Posterior cingulate gyrus (tissue), 11 donors: ENCODE data around the gene MCTP1.

Source experiments
- DNase-seq, 10 donors: peaks; one replicate each; pipeline versions ENCODE4 v3.0.0 to v3.0.0-alpha.2; 2020 to 2021; ENCODE audit warnings: mixed read lengths in 3 of 10
- intact Hi-C: fragments of 100-400 bp; cut with DNase I; formaldehyde crosslinking; loops from one replicate; pipeline ENCODE4 v1.15.1; 2023

Gene MCTP1

GRCh38 chr5:95132096-95132495 lies 152.8 kb downstream of the MCTP1 start:
- DNase-seq: no peak
- intact Hi-C loops: no loop called here

- intact Hi-C loops: no loop called here
- no peak for DNase-seq
Measured at GRCh38 chr5:95130941-95131340, 154.0 kb downstream of the MCTP1 start.

DNA sequence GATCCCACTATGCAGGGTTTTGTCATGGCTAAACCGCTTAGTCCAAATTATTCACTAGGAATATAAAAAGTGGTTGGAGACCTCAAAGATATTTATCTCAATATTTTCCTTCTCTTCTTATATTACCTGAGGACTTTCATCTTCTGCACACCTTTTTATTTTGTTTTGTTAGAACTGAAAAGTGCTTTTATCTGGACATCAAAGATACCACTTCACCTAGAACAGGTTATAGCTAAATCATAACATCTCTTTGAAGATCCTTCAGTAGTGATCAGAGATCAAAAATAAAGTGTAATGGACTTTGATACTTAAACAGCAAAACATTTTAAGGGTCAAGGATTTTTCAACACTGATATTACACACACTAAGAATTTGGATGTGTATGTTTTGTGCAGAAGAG lies 160.2 kb downstream of the MCTP1 start:
- intact Hi-C loops: no loop called here
- DNase-seq: no peak

DNA sequence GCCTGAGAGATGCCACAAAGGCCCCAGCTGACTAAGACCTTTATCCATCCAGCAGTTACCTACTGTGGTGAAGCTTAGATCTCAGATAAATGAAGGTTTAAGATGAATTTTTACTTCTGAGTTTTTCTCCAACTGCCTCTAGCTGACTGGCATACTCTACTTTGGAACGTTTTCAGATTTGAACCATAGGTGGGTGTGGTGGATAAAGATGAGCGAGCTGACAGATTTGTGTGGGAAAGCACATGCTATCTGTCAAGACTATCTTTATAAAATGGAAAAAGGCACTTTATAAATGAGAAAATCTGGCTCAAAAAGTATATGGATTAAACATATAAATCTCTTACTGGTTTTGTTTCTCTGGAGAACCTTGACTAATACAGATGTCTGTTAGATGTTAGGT lies 160.8 kb downstream of the MCTP1 start:
- intact Hi-C loops: no loop called here
- DNase-seq: no peak

DNA sequence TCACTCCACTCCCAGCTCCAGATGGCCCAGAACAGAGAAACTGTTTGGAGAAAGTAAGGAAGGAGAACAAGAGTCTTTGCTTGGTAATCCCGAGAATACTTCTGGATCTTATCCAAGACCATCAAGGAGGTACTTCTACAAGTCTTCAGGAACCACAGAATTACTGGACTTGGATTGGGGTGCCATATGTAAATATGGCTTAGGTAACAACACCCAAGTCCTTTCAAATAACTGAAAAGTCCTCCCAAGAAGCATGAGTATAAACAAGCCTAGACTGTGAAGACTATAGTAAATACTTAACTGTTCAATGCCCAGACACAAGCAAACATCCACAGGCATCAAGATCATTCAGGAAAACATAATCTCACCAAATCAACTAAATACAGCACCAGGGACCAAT lies 170.0 kb downstream of the MCTP1 start:
- intact Hi-C loops: no loop called here
- no peak for DNase-seq

DNA sequence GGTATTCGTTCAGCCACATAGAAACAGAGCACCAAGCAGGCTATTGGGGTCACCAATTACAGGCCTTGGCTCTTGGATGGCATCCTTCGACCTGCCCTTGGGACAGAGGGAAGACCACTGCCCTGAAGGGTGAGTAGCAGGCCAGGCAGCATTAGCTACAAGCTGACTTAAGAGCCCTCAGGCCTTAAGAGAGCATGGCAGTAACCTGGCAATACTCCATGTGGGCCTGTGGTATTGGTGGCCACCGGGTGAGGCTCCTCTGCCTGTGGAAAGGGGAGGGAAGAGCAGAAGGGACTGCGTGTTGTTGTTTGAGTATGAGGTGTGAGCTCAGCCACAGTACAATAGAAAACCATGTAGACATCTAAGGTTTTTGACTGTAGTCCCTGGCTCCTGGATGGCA lies 170.6 kb downstream of the MCTP1 start:
- intact Hi-C loops: no loop called here
- DNase-seq: no peak

DNA sequence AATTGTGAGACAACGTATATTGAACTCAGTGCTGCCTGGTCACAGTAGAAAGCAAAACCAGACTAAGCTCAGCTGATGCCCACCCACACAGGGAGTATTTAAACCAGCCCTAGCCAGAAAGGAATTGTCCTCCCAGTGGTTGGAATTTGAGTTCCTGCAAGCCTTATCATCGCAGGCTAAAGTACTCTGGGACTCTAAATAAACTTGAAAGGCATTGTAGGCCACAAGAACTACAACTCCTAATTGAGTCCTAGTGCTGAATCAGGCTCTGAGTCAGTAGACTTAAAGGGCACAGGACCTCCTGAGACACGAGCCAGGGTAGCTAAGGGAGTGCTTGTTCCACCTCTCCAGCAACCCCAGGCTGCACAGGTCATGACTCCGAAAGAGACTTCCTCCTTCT lies 171.4 kb downstream of the MCTP1 start:
- intact Hi-C loops: no loop called here
- DNase-seq: no peak

DNA sequence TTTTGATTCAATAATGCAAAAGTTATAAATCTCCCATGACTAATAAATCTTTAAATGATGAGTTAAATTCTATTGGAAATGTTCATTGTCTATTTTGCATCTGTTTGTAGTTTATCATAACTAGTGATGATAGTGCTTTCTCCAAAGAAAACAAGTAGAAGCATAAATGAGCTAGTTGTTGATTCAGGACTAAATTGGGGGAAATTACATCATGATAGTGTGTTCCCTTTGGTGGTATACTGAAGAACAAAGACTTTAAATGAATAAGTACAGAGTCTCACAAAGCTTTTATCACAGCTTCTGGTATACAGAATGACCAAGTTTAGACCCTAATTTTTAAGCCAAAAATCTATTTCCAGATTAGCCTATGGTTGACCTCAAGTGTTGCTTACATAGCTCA lies 173.8 kb downstream of the MCTP1 start:
- intact Hi-C loops: no loop called here
- no peak for DNase-seq

DNA sequence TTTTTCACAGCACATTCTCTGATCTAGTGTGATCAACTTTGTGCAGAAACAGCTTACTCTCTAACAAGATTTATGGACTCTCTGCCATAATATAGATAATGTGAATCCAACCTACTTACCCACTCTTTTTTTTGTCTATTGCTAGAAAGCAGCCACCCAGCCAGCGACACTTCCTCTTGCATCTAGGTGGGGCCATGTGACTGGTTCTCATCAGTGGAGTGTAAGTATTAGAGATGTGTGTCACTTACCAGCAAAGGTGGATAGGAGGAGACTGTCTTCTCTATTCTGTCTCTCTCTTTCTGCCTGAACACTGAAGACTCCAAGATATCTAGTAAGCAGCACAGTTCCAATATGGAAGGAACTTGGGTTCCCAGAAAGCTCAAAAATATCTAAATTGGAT lies 174.8 kb downstream of the MCTP1 start:
- DNase-seq: no peak
- intact Hi-C loops: no loop called here

- intact Hi-C loops: no loop called here
- no peak for DNase-seq
Measured at GRCh38 chr5:95107138-95107537, 177.8 kb downstream of the MCTP1 start.

DNA sequence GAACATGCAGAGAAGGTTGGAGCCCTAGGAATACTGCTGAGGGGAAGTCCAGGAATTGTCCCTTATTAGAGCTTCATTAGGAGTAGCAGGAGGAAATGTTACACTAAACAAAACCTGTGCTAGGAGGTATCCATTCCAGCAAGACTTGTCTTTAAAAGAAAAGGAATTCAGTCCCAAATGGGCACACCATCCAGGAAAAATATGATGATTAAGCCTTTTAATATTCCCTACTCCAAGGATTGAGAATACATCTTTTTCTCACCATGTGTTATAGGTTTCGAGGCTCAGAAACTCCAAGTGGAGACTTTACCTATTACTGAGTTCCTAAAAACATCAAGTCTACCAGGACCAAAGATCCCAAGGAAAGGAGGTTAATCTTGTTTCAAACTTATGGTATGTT lies 179.3 kb downstream of the MCTP1 start:
- intact Hi-C loops: no loop called here
- no peak for DNase-seq

GRCh38 chr5:95102687-95103086 lies 182.2 kb downstream of the MCTP1 start:
- intact Hi-C loops: no loop called here
- no peak for DNase-seq

DNA sequence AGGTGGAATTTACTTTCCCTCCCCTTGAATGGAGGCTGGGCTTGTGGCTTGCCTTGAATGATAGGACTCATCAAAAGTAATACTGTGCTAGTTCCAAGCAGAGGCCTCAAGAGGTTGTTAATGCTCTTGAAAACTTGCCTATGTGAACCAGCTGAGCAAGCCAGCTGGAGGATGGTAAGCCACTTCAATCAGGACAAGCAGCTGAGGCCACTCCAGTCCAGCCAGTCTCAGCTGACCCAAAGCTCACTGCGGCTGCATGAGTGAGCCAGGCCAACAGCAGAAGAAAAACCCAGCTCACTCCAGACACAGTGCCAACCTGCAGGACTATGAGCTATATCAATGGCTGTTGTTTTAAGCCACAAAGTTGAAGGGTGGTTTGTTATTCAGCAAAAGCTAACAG lies 182.8 kb downstream of the MCTP1 start:
- intact Hi-C loops: no loop called here
- DNase-seq: no peak

GRCh38 chr5:95100551-95100950 lies 184.3 kb downstream of the MCTP1 start:
- no peak for DNase-seq
- intact Hi-C loops: no loop called here

DNA sequence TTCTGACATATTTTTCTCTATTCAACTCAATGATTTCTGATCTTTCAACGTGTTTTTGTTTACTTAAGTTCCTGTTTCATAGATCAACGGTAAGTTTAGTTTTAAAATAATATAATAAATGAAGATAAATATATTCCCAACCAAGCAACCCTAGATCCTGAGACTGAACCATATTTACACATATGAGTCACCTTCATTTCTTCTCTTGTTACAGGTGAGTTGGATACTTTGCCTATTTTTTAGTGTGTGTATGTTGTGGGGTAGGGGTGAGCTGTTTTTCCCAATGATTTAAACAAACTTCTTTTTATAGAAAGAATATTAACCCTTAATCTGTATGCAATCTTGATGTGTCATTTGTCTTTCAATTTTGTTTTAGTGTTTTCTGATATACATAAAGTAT lies 186.9 kb downstream of the MCTP1 start:
- DNase-seq: no peak
- intact Hi-C loops: no loop called here

DNA sequence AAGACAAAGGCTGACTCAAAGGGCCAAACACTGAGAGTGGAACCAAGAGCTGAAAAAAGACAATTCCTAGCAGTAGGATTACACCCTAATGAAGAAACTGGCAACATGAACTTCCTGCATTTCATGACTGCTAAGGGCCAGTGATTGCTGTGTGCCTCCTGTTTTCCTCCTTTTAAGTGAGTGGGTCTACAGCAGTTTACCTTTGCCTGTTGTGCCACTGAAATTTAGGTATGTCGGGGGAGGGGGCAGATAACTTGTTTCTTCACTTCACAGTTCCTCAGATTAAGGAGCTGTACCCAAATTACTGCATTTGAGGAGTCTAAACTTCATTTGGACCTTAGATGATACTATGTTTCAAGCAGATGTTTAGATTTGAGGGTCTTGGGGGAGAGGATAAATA lies 191.7 kb downstream of the MCTP1 start:
- intact Hi-C loops: no loop called here
- no peak for DNase-seq

GRCh38 chr5:95090774-95091173 lies 194.1 kb downstream of the MCTP1 start:
- DNase-seq: no peak
- intact Hi-C loops: no loop called here

- no peak for DNase-seq
- intact Hi-C loops: no loop called here
Measured at GRCh38 chr5:95087816-95088317, 197.0 kb downstream of the MCTP1 start.

- no peak for DNase-seq
Measured at GRCh38 chr5:95086927-95087815, 197.7 kb downstream of the MCTP1 start.

GRCh38 chr5:95084757-95085156 lies 200.1 kb downstream of the MCTP1 start:
- DNase-seq: no peak
- intact Hi-C loops: no loop called here

More at GRCh38 chr5:95086927-95087815, 197.7 kb downstream of the MCTP1 start:
- intact Hi-C loops: no loop called here

GRCh38 chr5:95083606-95084005 lies 201.3 kb downstream of the MCTP1 start:
- no peak for DNase-seq
- intact Hi-C loops: no loop called here

GRCh38 chr5:95081982-95082381 lies 202.9 kb downstream of the MCTP1 start:
- no peak for DNase-seq
- intact Hi-C loops: no loop called here
